ENCODE results near the gene CELA3A. TPM values are rescaled to one million over a fixed set of nuclear protein-coding genes. Genes with fewer than 3 reads are reported as not detected.

The CELA3A gene
- total and polyA plus RNA-seq, 10 of the 15 experiments (the other 5 are each of a cell fraction or from before 2014, with no cell fraction given), result 7.6 TPM; not detected in 9

GRCh38 chr1:22024485-22025367 lies 23.3 kb downstream of the CELA3A start (continued):
- TF ChIP-seq ZBTB11 (CRISPR knock-in tag; IDR thresholded peaks at IDR 0.05) (peak; percentile 48; the same call in 1 of the 2 replicates), MXI1 (IDR thresholded peaks at IDR 0.05; ENCODE audit: low read depth, low read length) (no peak), CREM (IDR thresholded peaks at IDR 0.05; ENCODE audit: low read depth) (0 out of 2 replicates have a peak, but pooled peaks have one; percentile 7), TCF12 (IDR thresholded peaks at IDR 0.05; ENCODE audit: low read depth, low read length) (0 out of 2 replicates have a peak, but pooled peaks have one; percentile 9), ETV6 (conservative IDR thresholded peaks at IDR 0.05 in 1 of 2, IDR thresholded peaks at IDR 0.05 in 1 of 2; ENCODE audit: borderline replicate concordance in 1 of 2, low read depth in 1 of 2) (peak in 1 of 2 experiments; percentile 8; a peak in 1 of 4 replicates), YY1 (IDR thresholded peaks at IDR 0.05; ENCODE audit: low read depth, low read length) (0 out of 2 replicates have a peak, but pooled peaks have one; percentile 26), IKZF2 (IDR thresholded peaks at IDR 0.05) (no peak), PKNOX1 (IDR thresholded peaks at IDR 0.05) (peak; percentile 97), ZNF622 (IDR thresholded peaks at IDR 0.05) (no peak), SUZ12 (IDR thresholded peaks at IDR 0.05; ENCODE audit: unreplicated experiment) (no peak), ZSCAN29 (IDR thresholded peaks at IDR 0.05) (0 out of 2 replicates have a peak, but pooled peaks have one; percentile 58), ZNF217 (IDR thresholded peaks at IDR 0.05) (peak; percentile 86), SMAD5 (IDR thresholded peaks at IDR 0.05; ENCODE audit: low read depth) (no peak), RELA (IDR thresholded peaks at IDR 0.05; ENCODE audit: borderline replicate concordance, partially characterized antibody) (peak; percentile 25), FOS (IDR thresholded peaks at IDR 0.05; ENCODE audit: borderline replicate concordance, extremely low read depth, insufficient read length) (no peak)
- TF ChIP-seq, protein P1, sequence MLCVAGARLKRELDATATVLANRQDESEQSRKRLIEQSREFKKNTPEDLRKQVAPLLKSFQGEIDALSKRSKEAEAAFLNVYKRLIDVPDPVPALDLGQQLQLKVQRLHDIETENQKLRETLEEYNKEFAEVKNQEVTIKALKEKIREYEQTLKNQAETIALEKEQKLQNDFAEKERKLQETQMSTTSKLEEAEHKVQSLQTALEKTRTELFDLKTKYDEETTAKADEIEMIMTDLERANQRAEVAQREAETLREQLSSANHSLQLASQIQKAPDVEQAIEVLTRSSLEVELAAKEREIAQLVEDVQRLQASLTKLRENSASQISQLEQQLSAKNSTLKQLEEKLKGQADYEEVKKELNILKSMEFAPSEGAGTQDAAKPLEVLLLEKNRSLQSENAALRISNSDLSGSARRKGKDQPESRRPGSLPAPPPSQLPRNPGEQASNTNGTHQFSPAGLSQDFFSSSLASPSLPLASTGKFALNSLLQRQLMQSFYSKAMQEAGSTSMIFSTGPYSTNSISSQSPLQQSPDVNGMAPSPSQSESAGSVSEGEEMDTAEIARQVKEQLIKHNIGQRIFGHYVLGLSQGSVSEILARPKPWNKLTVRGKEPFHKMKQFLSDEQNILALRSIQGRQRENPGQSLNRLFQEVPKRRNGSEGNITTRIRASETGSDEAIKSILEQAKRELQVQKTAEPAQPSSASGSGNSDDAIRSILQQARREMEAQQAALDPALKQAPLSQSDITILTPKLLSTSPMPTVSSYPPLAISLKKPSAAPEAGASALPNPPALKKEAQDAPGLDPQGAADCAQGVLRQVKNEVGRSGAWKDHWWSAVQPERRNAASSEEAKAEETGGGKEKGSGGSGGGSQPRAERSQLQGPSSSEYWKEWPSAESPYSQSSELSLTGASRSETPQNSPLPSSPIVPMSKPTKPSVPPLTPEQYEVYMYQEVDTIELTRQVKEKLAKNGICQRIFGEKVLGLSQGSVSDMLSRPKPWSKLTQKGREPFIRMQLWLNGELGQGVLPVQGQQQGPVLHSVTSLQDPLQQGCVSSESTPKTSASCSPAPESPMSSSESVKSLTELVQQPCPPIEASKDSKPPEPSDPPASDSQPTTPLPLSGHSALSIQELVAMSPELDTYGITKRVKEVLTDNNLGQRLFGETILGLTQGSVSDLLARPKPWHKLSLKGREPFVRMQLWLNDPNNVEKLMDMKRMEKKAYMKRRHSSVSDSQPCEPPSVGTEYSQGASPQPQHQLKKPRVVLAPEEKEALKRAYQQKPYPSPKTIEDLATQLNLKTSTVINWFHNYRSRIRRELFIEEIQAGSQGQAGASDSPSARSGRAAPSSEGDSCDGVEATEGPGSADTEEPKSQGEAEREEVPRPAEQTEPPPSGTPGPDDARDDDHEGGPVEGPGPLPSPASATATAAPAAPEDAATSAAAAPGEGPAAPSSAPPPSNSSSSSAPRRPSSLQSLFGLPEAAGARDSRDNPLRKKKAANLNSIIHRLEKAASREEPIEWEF (IDR thresholded peaks at IDR 0.05; ENCODE audit: insufficient replicate concordance, low read depth, low read length), result no peak
- TF ChIP-seq, protein P2, sequence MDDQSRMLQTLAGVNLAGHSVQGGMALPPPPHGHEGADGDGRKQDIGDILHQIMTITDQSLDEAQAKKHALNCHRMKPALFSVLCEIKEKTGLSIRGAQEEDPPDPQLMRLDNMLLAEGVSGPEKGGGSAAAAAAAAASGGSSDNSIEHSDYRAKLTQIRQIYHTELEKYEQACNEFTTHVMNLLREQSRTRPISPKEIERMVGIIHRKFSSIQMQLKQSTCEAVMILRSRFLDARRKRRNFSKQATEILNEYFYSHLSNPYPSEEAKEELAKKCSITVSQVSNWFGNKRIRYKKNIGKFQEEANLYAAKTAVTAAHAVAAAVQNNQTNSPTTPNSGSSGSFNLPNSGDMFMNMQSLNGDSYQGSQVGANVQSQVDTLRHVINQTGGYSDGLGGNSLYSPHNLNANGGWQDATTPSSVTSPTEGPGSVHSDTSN (IDR thresholded peaks at IDR 0.05; ENCODE audit: insufficient replicate concordance, low read depth, low read length), result peak; percentile 91

All from GM12878 (cell line).